Stimulated activated naive CD8-positive, alpha-beta T cell treated with anti-CD3 and anti-CD28 coated beads, Interleukin-15, amount 100 ng/mL, for 72 hours (primary cell): ENCODE data around the gene CERCAM.
A peak's percentile ranks its signal among the peaks of the same experiment; 100 is the strongest.

Source experiments
- ATAC-seq: fragments of 150-1000 bp; cut with Tn5 transposase; 2 replicates; pipeline ENCODE4 v1.10.0; 2021; ENCODE audit warnings: mild to moderate bottlenecking, moderate library complexity
- DNase-seq, 2 donors: peaks; one replicate each; pipeline ENCODE4 v3.0.0; 2021 to 2022
- H3K27ac Mint-ChIP-seq, 2 donors: one replicate each; pipeline ENCODE4 v1.8.0; 2022; ENCODE audit warnings: mild to moderate bottlenecking in 2 of 2, mixed read lengths in 2 of 2, moderate library complexity in 2 of 2
- H3K27me3 Mint-ChIP-seq: one replicate; pipeline ENCODE4 v1.8.0; 2022; ENCODE audit warnings: mixed read lengths
- H3K4me1 Mint-ChIP-seq: one replicate; pipeline ENCODE4 v1.8.0; 2022; ENCODE audit warnings: mild to moderate bottlenecking, mixed read lengths
- H3K4me3 Mint-ChIP-seq, 2 donors: one replicate each; pipeline ENCODE4 v1.8.0; 2022; ENCODE audit warnings: mild to moderate bottlenecking in 2 of 2, mixed read lengths in 2 of 2, moderate library complexity in 1 of 2
- H3K9me3 Mint-ChIP-seq, 2 donors: one replicate each; pipeline ENCODE4 v1.8.0; 2022; ENCODE audit warnings: mixed read lengths in 2 of 2

CERCAM gene

DNA sequence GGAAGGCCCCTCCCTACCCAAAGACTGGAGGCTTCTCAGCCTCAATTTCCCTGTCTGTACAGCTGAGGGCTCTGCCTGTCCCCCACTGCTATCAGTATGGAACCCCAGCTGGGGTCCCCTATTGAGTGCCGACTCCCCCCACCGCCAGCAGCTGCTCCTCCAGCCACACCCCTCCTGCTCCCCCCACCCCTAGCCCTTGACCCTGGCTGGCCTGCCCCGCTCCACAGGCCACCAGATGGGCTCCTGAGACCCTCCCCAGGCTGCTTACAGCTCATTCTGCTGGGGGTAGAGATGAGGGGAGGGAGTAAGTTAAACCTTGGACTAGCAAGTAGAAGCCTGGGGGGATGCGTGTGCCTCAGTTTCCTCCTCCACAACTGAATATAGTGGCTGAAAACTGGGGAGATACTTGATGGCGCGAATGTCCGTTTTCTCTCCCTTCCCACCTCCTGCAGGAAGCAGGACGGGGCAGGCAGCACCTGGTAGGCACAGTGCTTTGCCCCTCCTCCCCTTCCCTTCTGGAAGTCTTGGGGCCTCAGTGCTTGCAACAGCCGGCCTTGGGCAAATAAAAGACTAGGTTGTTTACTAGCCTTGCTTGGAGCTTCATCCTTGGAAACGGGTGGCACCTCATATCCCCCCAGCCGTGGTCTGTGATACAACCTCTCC lies 30.4 kb upstream of the CERCAM start:
- H3K4me3 Mint-ChIP-seq, result no peak overlapping the region
- ATAC-seq (no peak), DNase-seq (no peak)
- H3K27me3 Mint-ChIP-seq, result no peaks in the 10 kb centered on the region
- H3K4me1 Mint-ChIP-seq, result no peaks in the 10 kb centered on the region
- no peak overlapping the region for H3K27ac Mint-ChIP-seq
- no peaks in the 10 kb centered on the region for H3K9me3 Mint-ChIP-seq

DNA sequence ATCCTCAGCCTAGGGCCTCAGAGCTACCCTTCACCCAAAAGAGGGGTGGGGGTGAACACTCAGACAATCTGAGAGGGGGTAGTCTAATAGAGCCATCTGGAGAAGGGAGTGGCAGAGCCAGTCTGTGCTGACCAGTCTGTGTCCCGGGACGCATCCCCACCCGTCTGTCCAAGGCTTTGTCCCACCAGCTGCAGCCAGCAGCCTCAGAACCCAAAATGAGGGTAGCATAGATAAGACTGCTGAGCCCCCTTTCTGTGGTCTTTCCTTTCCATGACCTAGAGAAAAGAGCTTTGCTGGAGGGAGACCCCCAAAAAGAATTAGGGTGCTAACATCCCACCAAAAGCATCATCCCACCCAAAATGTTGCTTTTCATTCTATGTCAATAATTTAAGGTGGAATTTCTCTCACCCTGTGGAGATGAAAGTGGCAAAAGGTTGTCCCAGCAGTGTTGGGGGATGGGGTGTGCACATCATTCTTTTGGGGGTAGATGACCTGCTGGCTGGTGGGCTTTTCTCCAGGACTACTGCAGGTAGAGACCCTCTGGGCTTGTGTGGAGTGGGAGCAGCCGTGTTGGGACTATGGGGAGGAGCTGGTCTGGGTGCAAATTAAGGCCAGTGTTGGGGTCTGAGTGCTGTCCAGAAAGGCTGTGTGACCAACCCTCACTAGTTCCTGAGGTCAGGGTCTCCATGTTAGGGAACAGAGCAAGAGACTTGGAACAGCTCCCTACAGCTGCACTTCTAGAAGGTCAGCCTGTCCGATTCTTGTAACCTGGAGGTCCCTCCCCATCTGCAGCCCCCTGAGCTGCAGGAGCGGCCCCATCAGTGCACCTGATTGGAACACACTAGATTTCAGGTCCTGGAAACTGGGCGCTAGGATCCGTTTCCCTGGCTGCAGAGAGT lies 29.6 kb upstream of the CERCAM start:
- DNase-seq (no peak), ATAC-seq (no peak)
- no peaks in the 10 kb centered on the region for H3K27me3 Mint-ChIP-seq
- no peaks in the 10 kb centered on the region for H3K4me1 Mint-ChIP-seq
- H3K9me3 Mint-ChIP-seq, result no peaks in the 10 kb centered on the region
- H3K4me3 Mint-ChIP-seq, result no peak overlapping the region
- no peak overlapping the region for H3K27ac Mint-ChIP-seq

DNA sequence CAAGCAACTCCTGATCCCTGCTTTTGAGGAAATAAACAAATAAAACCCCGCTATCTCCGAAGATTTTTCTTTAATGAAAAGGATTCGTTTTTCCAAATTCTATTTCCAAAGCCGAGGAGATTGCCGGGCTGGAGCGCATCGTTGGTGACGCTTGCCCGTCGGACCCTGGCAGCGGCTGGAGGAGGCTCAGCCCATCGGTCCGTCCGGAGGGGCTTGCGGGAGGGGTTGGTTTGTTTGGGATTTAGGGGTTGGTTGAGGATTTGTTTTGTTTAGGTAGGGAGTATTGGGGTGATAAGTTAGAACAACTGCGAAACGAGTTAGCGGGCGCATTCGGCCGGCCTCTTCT lies 28.7 kb upstream of the CERCAM start:
- DNase-seq, result no peak
- Mint-ChIP-seq H3K4me3 (no peak overlapping the region), H3K27me3 (peaks cover 5% of the 10 kb centered on the region), H3K9me3 (no peaks in the 10 kb centered on the region), H3K27ac (no peak overlapping the region), H3K4me1 (peaks cover 3% of the 10 kb centered on the region)
- ATAC-seq, result no peak

DNA sequence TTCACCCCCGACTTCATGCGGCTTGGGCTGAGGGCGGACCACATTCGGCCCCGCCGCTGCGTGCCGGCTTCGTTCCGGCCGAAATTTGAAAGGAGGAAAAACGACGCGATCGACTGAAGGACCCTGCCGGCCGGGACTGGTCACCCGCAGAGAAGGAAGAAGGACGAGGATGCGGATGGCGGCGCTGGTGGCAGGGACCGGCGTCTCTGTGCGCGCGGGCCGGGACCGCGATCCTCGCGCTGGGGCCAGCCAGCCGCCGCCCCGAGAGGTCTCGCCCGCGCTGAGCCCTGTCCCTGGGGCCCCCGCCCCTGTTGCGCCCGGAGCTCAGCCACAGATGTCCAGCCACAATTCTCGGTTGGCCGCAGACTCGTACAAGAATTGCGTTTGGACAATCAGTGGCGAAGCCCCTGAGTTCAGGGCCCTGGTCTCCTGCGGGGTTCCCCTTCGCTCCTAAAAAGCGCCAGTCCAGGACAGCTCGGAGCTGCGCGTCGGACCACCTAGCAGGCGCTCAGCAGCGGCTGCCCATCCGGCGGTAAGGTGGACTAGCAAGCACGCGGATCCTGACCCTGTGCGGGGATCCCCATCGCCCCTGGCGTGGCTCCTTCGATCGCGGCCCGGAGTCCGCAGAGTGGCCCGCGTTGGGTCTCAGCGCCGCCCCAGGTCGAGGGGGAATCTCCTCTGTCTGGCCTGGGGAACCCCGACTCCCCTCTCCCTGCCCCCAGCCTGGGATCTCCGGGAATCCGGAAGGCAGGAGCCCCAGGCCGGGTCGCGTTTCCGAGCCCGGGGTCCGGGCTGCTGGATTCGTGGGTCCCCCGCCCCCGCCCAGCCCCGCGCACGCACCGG lies 28.1 kb upstream of the CERCAM start:
- no peak overlapping the region for H3K4me3 Mint-ChIP-seq
- no peaks in the 10 kb centered on the region for H3K9me3 Mint-ChIP-seq
- H3K4me1 Mint-ChIP-seq, result peaks cover 9% of the 10 kb centered on the region
- ATAC-seq (no peak), DNase-seq (no peak)
- H3K27ac Mint-ChIP-seq, result no peak overlapping the region
- peaks cover 11% of the 10 kb centered on the region for H3K27me3 Mint-ChIP-seq

DNA sequence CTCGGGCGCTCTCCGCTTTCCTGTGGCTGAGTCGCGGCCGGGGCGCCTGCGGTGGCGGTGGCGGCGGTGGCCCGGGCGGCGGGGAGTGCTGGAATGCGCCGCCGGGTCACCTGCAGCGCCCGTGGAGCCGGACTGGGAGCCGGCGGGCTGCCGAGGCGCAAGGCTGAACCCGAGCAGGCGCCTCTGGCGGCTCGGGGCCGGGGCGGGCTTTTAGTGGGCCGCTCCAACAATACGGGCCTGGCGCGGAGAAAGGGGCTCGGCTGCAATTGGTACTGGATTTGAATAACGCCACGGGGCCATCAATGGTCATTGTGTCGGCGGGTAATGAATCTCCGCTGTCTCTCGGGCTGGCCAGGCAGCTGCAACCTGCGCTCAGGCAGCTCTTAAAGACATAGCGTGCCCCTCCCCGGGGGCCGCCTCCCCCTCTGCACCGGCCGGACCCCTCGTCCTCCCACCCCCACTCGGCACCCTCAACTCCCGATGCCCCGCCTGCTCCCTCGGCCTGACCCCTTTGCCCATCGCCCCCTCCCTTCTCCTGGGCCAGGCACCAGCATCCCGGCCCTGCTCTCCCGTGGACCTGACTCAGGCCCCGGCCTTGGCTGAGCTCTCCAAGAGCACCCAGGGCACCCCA lies 27.4 kb upstream of the CERCAM start:
- peak; percentile 3 for ATAC-seq
- Mint-ChIP-seq H3K27me3 (peaks cover 19% of the 10 kb centered on the region), H3K27ac (no peak overlapping the region), H3K4me3 (no peak overlapping the region), H3K9me3 (no peaks in the 10 kb centered on the region), H3K4me1 (peaks cover 12% of the 10 kb centered on the region)
- no peak for DNase-seq

DNA sequence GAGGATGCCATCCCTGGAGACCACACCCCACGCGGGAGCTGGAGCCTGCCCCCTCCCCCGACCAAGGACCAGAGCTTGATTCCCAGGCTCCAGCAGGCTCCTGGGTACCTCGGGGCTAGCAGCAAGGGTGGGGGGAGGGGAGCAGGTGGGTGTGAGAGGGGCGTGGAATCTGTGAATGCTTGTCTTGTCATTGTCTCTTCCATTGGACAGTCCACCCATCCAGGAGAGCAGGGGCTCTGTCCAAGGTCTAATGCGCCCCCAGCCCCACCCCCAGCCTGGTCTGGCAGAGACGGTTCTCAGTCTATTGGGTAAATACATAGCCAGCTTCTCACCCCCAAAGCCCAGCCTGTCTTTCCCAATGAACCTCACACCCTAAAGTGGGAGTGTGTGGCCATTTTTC lies 26.7 kb upstream of the CERCAM start:
- DNase-seq, result no peak
- no peaks in the 10 kb centered on the region for H3K9me3 Mint-ChIP-seq
- no peak overlapping the region for H3K4me3 Mint-ChIP-seq
- no peak for ATAC-seq
- H3K27ac Mint-ChIP-seq, result no peak overlapping the region
- H3K27me3 Mint-ChIP-seq, result peaks cover 19% of the 10 kb centered on the region
- peaks cover 12% of the 10 kb centered on the region for H3K4me1 Mint-ChIP-seq

DNA sequence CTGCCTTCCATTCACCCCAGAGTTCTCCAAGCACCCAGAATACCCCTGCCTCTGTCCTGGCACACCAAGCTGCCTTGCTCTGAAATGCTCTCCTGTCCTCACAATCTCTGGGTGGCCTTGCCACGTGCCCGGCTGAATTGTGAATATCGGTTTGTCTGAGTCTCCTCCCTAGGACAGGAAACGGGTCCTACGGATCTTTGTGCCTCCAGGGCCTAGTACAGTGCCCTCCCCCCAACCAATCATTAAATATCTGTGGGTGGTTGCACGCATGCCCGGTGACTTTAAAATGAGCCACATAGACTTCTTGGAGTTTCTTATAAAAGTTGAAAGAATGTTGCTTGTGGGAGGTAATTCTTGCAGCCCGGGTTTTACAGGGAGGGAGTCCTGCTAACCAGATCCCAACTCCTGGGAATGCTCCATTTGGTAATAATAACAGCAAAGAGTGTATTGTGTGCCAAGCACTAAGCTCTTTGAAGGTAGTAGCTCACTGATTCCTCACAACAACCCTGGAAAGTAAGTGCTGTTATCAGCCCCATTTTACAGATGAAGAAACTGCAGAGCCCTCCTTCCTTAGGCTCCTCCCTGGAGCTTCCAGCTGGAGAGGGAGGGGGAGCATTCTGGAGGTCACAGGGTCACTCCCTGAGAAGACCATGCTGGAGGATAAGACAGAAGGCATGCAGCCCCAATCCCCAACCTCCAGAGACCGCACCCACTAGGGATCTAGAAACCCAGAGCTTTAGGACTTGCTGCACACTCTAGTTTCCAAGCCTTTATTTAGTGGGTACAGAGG lies 26.1 kb upstream of the CERCAM start:
- DNase-seq (no peak), ATAC-seq (no peak)
- no peaks in the 10 kb centered on the region for H3K9me3 Mint-ChIP-seq
- H3K4me1 Mint-ChIP-seq, result peaks cover 12% of the 10 kb centered on the region
- peaks cover 19% of the 10 kb centered on the region for H3K27me3 Mint-ChIP-seq
- H3K27ac Mint-ChIP-seq, result no peak overlapping the region
- no peak overlapping the region for H3K4me3 Mint-ChIP-seq

DNA sequence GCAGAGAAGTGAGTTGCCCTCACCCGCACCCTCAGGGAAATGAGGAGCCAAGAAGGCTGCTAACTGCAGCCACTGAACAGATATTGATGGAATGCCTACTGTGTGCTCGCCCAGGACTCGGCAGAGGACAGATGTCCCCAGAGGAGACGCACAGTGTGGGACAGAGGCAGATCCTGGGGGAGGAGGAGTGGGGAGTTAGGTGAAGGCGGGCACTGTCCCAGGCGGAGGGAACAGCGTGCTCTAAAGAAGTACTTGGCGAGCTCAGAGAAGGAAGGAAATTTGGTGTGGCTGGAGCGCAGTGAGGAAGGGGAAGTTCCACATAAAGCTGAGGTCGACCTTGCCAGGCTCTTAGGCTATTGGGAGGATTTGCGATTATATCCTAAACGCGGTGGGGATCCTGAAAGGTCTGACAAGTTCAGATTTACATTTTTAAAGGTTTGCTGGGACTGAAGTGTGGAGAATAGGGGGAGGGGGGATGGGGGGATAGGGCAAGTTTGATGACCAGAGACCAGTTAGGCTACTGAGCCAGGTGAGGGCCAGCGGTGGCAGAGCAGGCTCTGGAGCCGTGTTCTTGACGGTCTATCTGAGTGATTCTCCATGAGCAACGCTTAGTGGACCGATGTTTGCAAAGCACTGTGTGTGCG lies 23.6 kb upstream of the CERCAM start:
- Mint-ChIP-seq H3K9me3 (no peaks in the 10 kb centered on the region), H3K27me3 (peaks cover 19% of the 10 kb centered on the region), H3K27ac (no peak overlapping the region), H3K4me3 (no peak overlapping the region), H3K4me1 (peaks cover 12% of the 10 kb centered on the region)
- no peak for DNase-seq
- ATAC-seq, result no peak

DNA sequence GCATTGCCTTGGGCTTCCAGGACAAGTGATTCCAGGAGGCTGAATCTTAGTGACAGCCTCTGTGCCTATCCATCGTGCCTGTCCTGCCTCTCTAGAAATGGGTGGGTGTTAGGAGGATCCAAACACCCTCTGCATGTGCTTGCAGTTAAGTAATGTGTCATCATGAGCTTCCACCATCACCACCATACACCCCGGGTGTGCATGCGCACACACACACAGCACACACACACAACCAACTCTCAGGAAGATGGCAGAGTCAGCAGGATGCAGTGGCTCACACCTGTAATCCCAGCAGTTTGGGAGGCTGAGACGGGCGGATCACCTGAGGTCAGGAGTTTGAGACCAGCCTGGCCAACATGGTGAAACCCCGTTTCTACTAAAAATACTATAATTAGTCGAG lies 22.8 kb upstream of the CERCAM start:
- ATAC-seq, result no peak

DNA sequence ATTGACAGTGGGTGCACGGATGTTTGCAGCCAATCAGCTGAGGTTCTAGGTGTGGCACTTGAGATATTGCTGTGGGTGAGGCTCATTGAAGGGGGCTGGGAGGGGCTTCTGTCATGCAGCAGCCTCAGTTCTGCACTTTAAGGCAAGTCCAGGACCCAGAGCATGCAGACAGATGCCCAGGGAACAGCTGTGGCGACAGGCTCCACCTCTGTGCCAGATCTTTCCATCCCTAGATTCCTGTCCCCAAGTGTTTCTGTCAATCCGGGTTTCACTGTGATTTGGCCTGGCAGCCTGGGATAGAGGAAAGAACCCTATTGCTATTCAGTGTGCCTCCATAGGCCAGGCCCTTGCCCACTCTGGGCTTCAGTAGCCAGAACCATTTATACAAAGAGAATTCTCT lies 20.8 kb upstream of the CERCAM start:
- peaks cover 21% of the 10 kb centered on the region for H3K27me3 Mint-ChIP-seq
- peaks cover 12% of the 10 kb centered on the region for H3K4me1 Mint-ChIP-seq
- ATAC-seq (no peak), DNase-seq (no peak)
- H3K27ac Mint-ChIP-seq, result no peak overlapping the region
- H3K4me3 Mint-ChIP-seq, result no peak overlapping the region
- H3K9me3 Mint-ChIP-seq, result no peaks in the 10 kb centered on the region

More for the DNA sequence above, 22.8 kb upstream of the CERCAM start:
- H3K27ac Mint-ChIP-seq, result peak overlapping the region in 1 of 2 donors; percentile 42
- DNase-seq, result no peak
- H3K9me3 Mint-ChIP-seq, result no peaks in the 10 kb centered on the region
- H3K4me1 Mint-ChIP-seq, result peaks cover 12% of the 10 kb centered on the region
- peaks cover 19% of the 10 kb centered on the region for H3K27me3 Mint-ChIP-seq
- no peak overlapping the region for H3K4me3 Mint-ChIP-seq

DNA sequence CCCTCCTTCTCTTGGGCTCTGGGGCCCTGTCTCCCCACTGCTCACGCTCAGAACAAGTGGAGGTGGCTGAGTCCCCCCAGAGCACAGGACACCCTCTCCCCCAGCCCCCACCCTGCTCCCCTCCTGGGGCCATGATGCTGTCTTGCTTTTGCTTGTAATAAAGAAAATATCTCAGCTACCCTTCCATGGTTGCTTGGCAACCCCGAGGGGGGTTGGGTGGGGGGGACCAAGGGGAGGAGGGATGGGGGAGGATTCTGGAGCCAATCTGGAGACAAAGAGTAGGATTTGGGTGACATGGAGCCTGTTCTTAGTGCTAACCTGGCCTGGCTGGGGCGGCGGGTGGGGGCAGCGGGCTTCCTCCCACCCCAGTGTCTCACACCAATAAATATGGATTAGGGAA lies 16.1 kb upstream of the CERCAM start:
- ATAC-seq (no peak), DNase-seq (no peak)
- no peak overlapping the region for H3K4me3 Mint-ChIP-seq
- peaks cover 36% of the 10 kb centered on the region for H3K27me3 Mint-ChIP-seq
- H3K27ac Mint-ChIP-seq, result no peak overlapping the region
- no peaks in the 10 kb centered on the region for H3K4me1 Mint-ChIP-seq
- H3K9me3 Mint-ChIP-seq, result no peaks in the 10 kb centered on the region

DNA sequence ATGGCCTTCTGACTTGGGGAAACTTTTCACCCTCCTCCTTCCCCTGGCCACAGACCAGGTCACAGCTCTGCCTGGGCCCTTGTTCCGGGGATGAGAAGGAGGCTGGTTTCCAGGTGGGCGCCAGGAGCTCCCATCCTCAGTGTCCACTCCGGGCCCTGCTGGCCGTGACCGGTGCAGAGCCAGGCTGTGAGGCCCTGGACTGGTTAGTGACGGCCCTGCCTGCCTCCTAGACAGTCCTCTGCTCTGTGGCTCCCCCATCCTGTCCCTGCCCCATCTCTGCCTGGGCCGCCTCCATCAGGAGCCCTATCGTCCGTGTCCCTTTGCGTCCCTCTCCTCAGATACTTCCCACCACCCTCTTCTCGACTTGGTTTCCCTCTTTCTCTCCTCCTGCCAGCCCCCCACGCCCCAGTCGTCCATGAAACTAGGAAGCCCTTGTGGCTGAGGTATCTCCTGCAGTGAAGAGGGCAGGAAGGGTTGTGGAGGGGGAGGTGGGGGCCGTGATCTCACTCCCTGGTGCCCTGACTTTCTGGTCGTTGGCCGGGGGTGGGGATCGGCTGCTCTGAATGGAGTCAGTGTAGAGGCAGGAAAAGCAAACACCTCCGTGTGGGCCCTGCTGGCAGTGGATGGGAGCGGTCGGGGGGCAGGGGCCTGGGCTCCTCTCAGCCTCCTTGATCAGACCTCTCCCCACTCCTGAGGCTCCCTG lies 15.4 kb upstream of the CERCAM start:
- Mint-ChIP-seq H3K9me3 (no peaks in the 10 kb centered on the region), H3K27ac (peak overlapping the region in 1 of 2 donors; percentile 48), H3K27me3 (peaks cover 43% of the 10 kb centered on the region), H3K4me3 (no peak overlapping the region), H3K4me1 (no peaks in the 10 kb centered on the region)
- ATAC-seq (no peak), DNase-seq (no peak)

DNA sequence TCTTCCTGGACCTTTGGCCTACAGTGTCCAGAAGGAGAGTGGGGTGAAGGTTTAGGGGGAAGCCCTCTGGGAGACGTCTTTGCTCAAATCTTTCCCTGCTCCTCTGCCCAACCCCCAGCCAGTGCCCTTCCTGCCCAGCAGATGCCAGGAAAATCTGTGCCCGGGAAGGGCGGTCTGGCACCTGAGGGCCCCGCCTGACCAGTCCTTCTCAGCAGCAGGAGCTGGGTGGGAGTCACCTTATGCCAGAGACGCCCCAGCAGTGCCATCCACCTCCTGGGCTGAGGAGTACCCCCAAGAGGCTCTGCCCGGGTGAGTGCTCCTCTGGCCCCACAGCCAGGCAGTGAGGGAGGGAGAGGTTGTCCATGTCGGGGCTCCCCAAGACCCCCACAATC lies 14.9 kb upstream of the CERCAM start:
- peaks cover 49% of the 10 kb centered on the region for H3K27me3 Mint-ChIP-seq

DNA sequence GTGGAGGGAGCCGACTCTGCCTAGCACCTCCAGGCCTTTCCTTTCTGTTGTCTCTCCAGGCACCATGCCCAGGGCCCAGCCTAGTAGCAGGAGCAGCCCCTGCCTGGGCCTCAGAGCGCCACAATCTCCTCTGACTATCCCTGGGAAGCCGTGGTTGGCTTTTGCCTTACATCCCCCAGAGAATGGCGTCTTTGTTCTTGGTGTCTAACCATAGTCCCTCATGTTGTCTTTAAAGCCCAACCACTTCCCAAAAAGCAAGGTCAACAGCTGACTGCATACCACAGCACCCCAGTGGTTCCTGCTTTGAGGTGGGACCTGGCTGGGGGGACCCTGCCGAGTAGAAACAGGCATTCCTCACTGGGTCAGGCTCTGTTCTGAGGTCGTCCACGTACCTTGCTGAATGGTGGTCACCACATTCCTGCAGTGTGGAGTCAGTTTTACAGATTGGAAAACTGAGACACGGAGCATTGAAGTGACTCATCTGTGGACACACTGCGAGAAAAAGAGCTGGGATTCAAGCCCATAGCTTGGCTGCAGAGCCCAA lies 13.7 kb upstream of the CERCAM start:
- Mint-ChIP-seq H3K27me3 (peaks cover 60% of the 10 kb centered on the region), H3K27ac (no peak overlapping the region), H3K4me1 (no peaks in the 10 kb centered on the region), H3K4me3 (no peak overlapping the region), H3K9me3 (no peaks in the 10 kb centered on the region)
- ATAC-seq, result no peak
- DNase-seq, result no peak

More for the DNA sequence above, 14.9 kb upstream of the CERCAM start:
- DNase-seq, result no peak
- H3K4me3 Mint-ChIP-seq, result no peak overlapping the region
- H3K4me1 Mint-ChIP-seq, result no peaks in the 10 kb centered on the region
- H3K9me3 Mint-ChIP-seq, result no peaks in the 10 kb centered on the region
- ATAC-seq, result no peak
- H3K27ac Mint-ChIP-seq, result no peak overlapping the region
